Thoracic aorta endothelial cell (primary cell): ENCODE measurements around the gene NHLH1. TPM values are rescaled to one million over a fixed set of nuclear protein-coding genes. Genes with fewer than 3 reads are reported as not detected.

ENCODE experiments used
- small RNA-seq: library from RNA; depleted of rRNA; stranded (forward); fragments of <200 nt; gene quantifications from one replicate; pipeline ENCODE3, GENCODE V24; 2012
- total RNA-seq: library from RNA; depleted of rRNA; stranded (reverse); fragments of >200 nt; gene quantifications from 2 replicates; pipeline ENCODE4 v1.2.3, GENCODE V29; 2012

Gene NHLH1
- total RNA-seq, result 0.13 TPM in 1 of 2 replicates, not detected in the other

GRCh38 chr1:160366731-160367515, at the start of gene NHLH1:
Gene NHLH1 (plus strand): TSS chr1:160367071. CDS start chr1:160370732, 3,661 bp downstream.

GRCh38 chr1:160342953-160343869, 23.7 kb upstream of the NHLH1 start, which contains the start of the genes COPA and NCSTN:
Gene COPA (minus strand): TSS chr1:160343250. CDS start chr1:160343170, 80 bp downstream.
Gene NCSTN (plus strand): TSS chr1:160343383. CDS start chr1:160343397, 14 bp downstream.

GRCh38 chr1:160400223-160400645, 33.4 kb downstream of the NHLH1 start, which contains the start of gene VANGL2:
Gene VANGL2 (plus strand): TSS chr1:160400564. CDS start chr1:160415838, 15,274 bp downstream.

Small RNA genes within 50 kb of the gene (small RNA-seq; reads per million reads assigned to genes)
- gene RF00019 (not detected), gene RNU4-42P (not detected)

Other genes starting within 250 kb of the NHLH1 start
- gene ATP1A4, start 215.5 kb upstream of the NHLH1 start, total RNA-seq, result not detected in 2 replicates
- not detected in 2 replicates for gene CASQ1, start 176.5 kb upstream of the NHLH1 start, total RNA-seq
- gene PEA15, start 161.7 kb upstream of the NHLH1 start, total RNA-seq, result 154 and 208 TPM in 2 replicates
- gene DCAF8, start 104.5 kb upstream of the NHLH1 start, total RNA-seq, result 91.8 and 96.1 TPM in 2 replicates
- gene PEX19, start 81.9 kb upstream of the NHLH1 start, total RNA-seq, result 26.6 and 33.9 TPM in 2 replicates
- 236 and 290 TPM in 2 replicates for gene COPA, start 23.8 kb upstream of the NHLH1 start, total RNA-seq
- gene NCSTN, start 23.7 kb upstream of the NHLH1 start, total RNA-seq, result 87.2 and 101 TPM in 2 replicates
- not detected in 2 replicates for gene VANGL2, start 33.5 kb downstream of the NHLH1 start, total RNA-seq
- gene SLAMF6, start 156.2 kb downstream of the NHLH1 start, total RNA-seq, result not detected in 2 replicates
- gene CD84, start 212.4 kb downstream of the NHLH1 start, total RNA-seq, result not detected in 2 replicates